CD8-positive, alpha-beta memory T cell (primary cell): ENCODE results near the gene SMIM17. TPM values are rescaled to one million over a fixed set of nuclear protein-coding genes. Genes with fewer than 3 reads are reported as not detected.

Source experiments
- CTCF ChIA-PET: fragments of 350-600 bp; sonication (Branson Sonifier 250); formaldehyde crosslinking; loops from one replicate; lab custom pipeline; 2021; ENCODE audit warnings: antibody characterized with exemption; lab: Charles Lee
- POLR2A ChIA-PET: fragments of 350-600 bp; sonication (Branson Sonifier 250); formaldehyde crosslinking; loops from one replicate; lab custom pipeline; 2021; ENCODE audit warnings: antibody characterized with exemption; lab: Charles Lee
- DNase-seq, 5 donors: peaks; one replicate each; pipeline versions ENCODE4 v3.0.0 to v3.0.0-alpha.2; 2020 to 2022; ENCODE audit warnings: mixed read lengths in 1 of 5
- H3K27ac ChIP-seq: one replicate; pipeline ENCODE4 v1.7.0; 2013; ENCODE audit warnings: low read depth, mild to moderate bottlenecking, low read length, moderate library complexity
- H3K27me3 ChIP-seq: 2 replicates; pipeline ENCODE4 v1.7.0; 2013; ENCODE audit warnings: low read length, mild to moderate bottlenecking; ENCODE audit not compliant: insufficient read depth, poor library complexity, severe bottlenecking
- H3K36me3 ChIP-seq: 2 replicates; pipeline ENCODE4 v1.7.0; 2013; ENCODE audit warnings: mild to moderate bottlenecking, low read length, moderate library complexity; ENCODE audit not compliant: insufficient read depth
- H3K4me1 ChIP-seq: 2 replicates; pipeline ENCODE4 v1.7.0; 2013; ENCODE audit warnings: mild to moderate bottlenecking, low read length, moderate library complexity; ENCODE audit not compliant: insufficient read depth
- H3K4me3 ChIP-seq: 2 replicates; pipeline ENCODE4 v1.7.0; 2013; ENCODE audit warnings: mild to moderate bottlenecking, low read length
- H3K9me3 ChIP-seq: 2 replicates; pipeline ENCODE4 v1.7.0; 2013; ENCODE audit warnings: mild to moderate bottlenecking, low read length
- H3K27ac Mint-ChIP-seq, 8 donors: one replicate each; pipeline ENCODE4 v1.8.0; 2020 to 2021; ENCODE audit warnings: mixed read lengths in 8 of 8, mild to moderate bottlenecking in 6 of 8, inconsistent platforms in 3 of 8, moderate library complexity in 3 of 8
- H3K27me3 Mint-ChIP-seq, 2 donors: one replicate each; pipeline ENCODE4 v1.8.0; 2020 to 2021; ENCODE audit warnings: mixed read lengths in 2 of 2, mild to moderate bottlenecking in 1 of 2, moderate library complexity in 1 of 2
- H3K36me3 Mint-ChIP-seq, 3 donors: one replicate each; pipeline ENCODE4 v1.8.0; 2020 to 2021; ENCODE audit warnings: mixed read lengths in 3 of 3, inconsistent platforms in 1 of 3, mild to moderate bottlenecking in 1 of 3
- H3K4me1 Mint-ChIP-seq, 3 donors: one replicate each; pipeline ENCODE4 v1.8.0; 2020 to 2021; ENCODE audit warnings: mixed read lengths in 3 of 3, inconsistent platforms in 1 of 3, mild to moderate bottlenecking in 1 of 3
- H3K4me3 Mint-ChIP-seq, 7 donors: one replicate each; pipeline ENCODE4 v1.8.0; 2020 to 2021; ENCODE audit warnings: mixed read lengths in 7 of 7, mild to moderate bottlenecking in 6 of 7, moderate library complexity in 4 of 7, inconsistent platforms in 2 of 7
- H3K9me3 Mint-ChIP-seq, 5 donors: one replicate each; pipeline ENCODE4 v1.8.0; 2020 to 2022; ENCODE audit warnings: mixed read lengths in 5 of 5, mild to moderate bottlenecking in 3 of 5, moderate library complexity in 2 of 5, inconsistent platforms in 1 of 5
- polyA plus RNA-seq: library from polyadenylated mRNA; unstranded; fragments of 300-500 nt; fragmentation: Illumina TruSeq; gene quantifications from one replicate; pipeline ENCODE4 v1.2.3, GENCODE V29; 2021
- total RNA-seq, 2 experiments: library from RNA; stranded (reverse); gene quantifications; one replicate each; pipeline ENCODE4 v1.2.3, GENCODE V29; 2021

Gene SMIM17
- total and polyA plus RNA-seq, 3 experiments from 2014 or later: not detected

DNA sequence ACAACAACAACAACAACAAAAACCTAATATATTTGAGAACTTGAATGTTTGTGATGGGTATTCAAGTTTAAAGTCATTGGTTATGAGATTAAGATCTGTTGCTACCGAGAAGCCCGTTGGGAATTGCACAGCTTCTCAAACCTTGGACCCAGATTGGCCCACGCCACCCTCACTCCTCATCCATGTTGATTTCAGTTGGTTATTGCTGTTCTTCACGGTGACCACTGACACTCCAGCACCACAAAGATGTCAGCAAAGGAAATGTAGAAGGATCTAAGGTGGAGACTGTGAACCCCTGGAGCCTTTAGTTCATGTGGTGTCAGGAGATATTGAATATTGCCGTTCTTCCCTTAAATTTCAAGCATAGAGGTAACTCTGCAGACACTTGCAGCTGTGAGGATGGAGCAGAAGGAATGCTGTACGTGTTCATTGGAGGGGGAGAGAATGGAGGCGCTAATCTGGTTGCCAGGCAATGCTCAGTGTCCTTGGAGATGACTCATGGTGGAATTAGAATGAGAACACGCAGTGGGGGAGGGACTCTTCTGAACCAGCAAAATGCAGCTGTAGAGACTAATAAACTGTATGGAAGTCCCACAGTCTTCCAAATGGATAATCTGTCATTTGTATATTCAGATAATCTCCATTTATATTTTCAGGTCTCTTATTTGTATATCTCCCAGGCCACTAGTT is 49.4 kb downstream of the SMIM17 start:
- Histone ChIP-seq H3K4me3 (no peak overlapping the region), H3K27me3 (no peaks in the 10 kb centered on the region), H3K27ac (no peak overlapping the region), H3K36me3 (no peaks in the 10 kb centered on the region), H3K9me3 (no peaks in the 10 kb centered on the region), H3K4me1 (no peaks in the 10 kb centered on the region)
- CTCF ChIA-PET: no interaction called here
- DNase-seq: no peak
- no peak overlapping the region for H3K27ac Mint-ChIP-seq
- no peaks in the 10 kb centered on the region for H3K27me3 Mint-ChIP-seq
- H3K4me1 Mint-ChIP-seq: no peaks in the 10 kb centered on the region
- H3K9me3 Mint-ChIP-seq: peaks cover 16 to 54% (median 34%) of the 10 kb centered on the region in 5 donors
- peaks cover 1 to 20% (median 2%) of the 10 kb centered on the region in 3 donors for H3K36me3 Mint-ChIP-seq
- no peak overlapping the region for H3K4me3 Mint-ChIP-seq
- POLR2A ChIA-PET: no interaction called here

DNA sequence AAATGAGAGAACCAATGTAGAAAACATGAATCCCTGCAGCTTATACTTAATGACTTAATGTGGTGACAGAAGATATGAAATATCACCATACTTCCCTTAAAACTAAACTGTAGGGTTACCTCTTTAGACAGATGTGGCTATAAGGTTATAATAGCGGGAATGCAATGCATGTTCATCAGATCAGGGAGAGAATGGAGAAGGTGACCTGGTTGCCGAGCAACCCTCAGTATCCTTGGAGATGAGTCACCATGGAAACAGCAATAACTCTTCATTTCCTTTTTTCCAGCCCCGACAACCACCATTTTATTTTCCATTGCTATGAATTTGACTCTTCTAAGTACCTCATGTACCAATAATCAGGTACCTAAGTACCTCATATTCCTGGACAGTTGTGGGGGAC is 56.6 kb downstream of the SMIM17 start:
- DNase-seq: no peak
- Mint-ChIP-seq H3K27me3 (no peaks in the 10 kb centered on the region), H3K36me3 (peaks cover 2 to 11% (median 2%) of the 10 kb centered on the region in 3 donors), H3K9me3 (peaks cover 26 to 59% (median 41%) of the 10 kb centered on the region in 5 donors), H3K27ac (no peak overlapping the region), H3K4me1 (no peaks in the 10 kb centered on the region), H3K4me3 (no peak overlapping the region)
- no peaks in the 10 kb centered on the region for H3K27me3 ChIP-seq
- no peak overlapping the region for H3K27ac ChIP-seq
- H3K36me3 ChIP-seq: no peaks in the 10 kb centered on the region
- ChIA-PET CTCF (no interaction called here), POLR2A (no interaction called here)
- no peak overlapping the region for H3K4me3 ChIP-seq
- no peaks in the 10 kb centered on the region for H3K4me1 ChIP-seq
- H3K9me3 ChIP-seq: peaks cover 3% of the 10 kb centered on the region

- H3K4me3 ChIP-seq: no peak overlapping the region
- Mint-ChIP-seq H3K4me1 (no peaks in the 10 kb centered on the region), H3K9me3 (peaks cover 24 to 66% (median 46%) of the 10 kb centered on the region in 5 donors), H3K36me3 (peaks cover 2 to 11% (median 2%) of the 10 kb centered on the region in 3 donors), H3K27me3 (no peaks in the 10 kb centered on the region), H3K27ac (no peak overlapping the region), H3K4me3 (no peak overlapping the region)
- H3K27me3 ChIP-seq: no peaks in the 10 kb centered on the region
- no peaks in the 10 kb centered on the region for H3K36me3 ChIP-seq
- no peak overlapping the region for H3K27ac ChIP-seq
- CTCF ChIA-PET: no interaction called here
- POLR2A ChIA-PET: no interaction called here
- H3K9me3 ChIP-seq: peaks cover 3% of the 10 kb centered on the region
- DNase-seq: no peak
- H3K4me1 ChIP-seq: no peaks in the 10 kb centered on the region
Observed at GRCh38 chr19:56701895-56702294, 58.9 kb downstream of the SMIM17 start.

- no peak overlapping the region for H3K27ac ChIP-seq
- H3K36me3 ChIP-seq: no peaks in the 10 kb centered on the region
- H3K27me3 Mint-ChIP-seq: peaks cover 0 to 1% of the 10 kb centered on the region in 2 donors
- H3K9me3 Mint-ChIP-seq: peaks cover 23 to 58% (median 40%) of the 10 kb centered on the region in 5 donors
- ChIA-PET CTCF (no interaction called here), POLR2A (no interaction called here)
- H3K4me1 Mint-ChIP-seq: no peaks in the 10 kb centered on the region
- H3K27me3 ChIP-seq: no peaks in the 10 kb centered on the region
- H3K4me1 ChIP-seq: no peaks in the 10 kb centered on the region
- H3K4me3 ChIP-seq: no peak overlapping the region
- no peak for DNase-seq
- H3K27ac Mint-ChIP-seq: no peak overlapping the region
- H3K4me3 Mint-ChIP-seq: no peak overlapping the region
- no peaks in the 10 kb centered on the region for H3K9me3 ChIP-seq
- H3K36me3 Mint-ChIP-seq: peaks cover under 1 to 9% (median 2%) of the 10 kb centered on the region in 3 donors
Observed at GRCh38 chr19:56705939-56706338, 63.0 kb downstream of the SMIM17 start.

Other genes with a start within 250 kb of the SMIM17 start
- gene ZNF582, start 249.6 kb upstream of the SMIM17 start, total RNA-seq: 1 to 10 TPM; 2.1 to 2.6 TPM
- gene ZNF582, start 249.6 kb upstream of the SMIM17 start, polyA plus RNA-seq: 9.0 TPM
- gene ZNF583, start 238.8 kb upstream of the SMIM17 start, total RNA-seq: 1 to 10 TPM; 5.3 to 5.9 TPM
- gene ZNF583, start 238.8 kb upstream of the SMIM17 start, polyA plus RNA-seq: 14.1 TPM
- gene ZNF667, start 165.8 kb upstream of the SMIM17 start, total RNA-seq: under 1 TPM; 0.35 to 0.74 TPM
- 0.54 TPM for gene ZNF667, start 165.8 kb upstream of the SMIM17 start, polyA plus RNA-seq
- 1 to 10 TPM in 1 of 2 experiments, under 1 TPM in 1; 0.95 to 1.1 TPM for gene ZNF471, start 135.3 kb upstream of the SMIM17 start, total RNA-seq
- 0.09 TPM for gene ZNF471, start 135.3 kb upstream of the SMIM17 start, polyA plus RNA-seq
- gene ZFP28, start 104.2 kb upstream of the SMIM17 start, total RNA-seq: 1 to 10 TPM; 3.1 to 3.4 TPM
- 2.7 TPM for gene ZFP28, start 104.2 kb upstream of the SMIM17 start, polyA plus RNA-seq
- gene ZNF470, start 75.7 kb upstream of the SMIM17 start, total RNA-seq: 1 to 10 TPM; 2.5 to 3.5 TPM
- 2.1 TPM for gene ZNF470, start 75.7 kb upstream of the SMIM17 start, polyA plus RNA-seq
- gene ZNF71, start 47.9 kb upstream of the SMIM17 start, total RNA-seq: 1 to 10 TPM; 8.2 to 8.4 TPM
- 11.8 TPM for gene ZNF71, start 47.9 kb upstream of the SMIM17 start, polyA plus RNA-seq
- 1 to 10 TPM; 4.1 to 4.7 TPM for gene ZNF835, start 28.6 kb downstream of the SMIM17 start, total RNA-seq
- gene ZNF835, start 28.6 kb downstream of the SMIM17 start, polyA plus RNA-seq: 1.3 TPM
- not detected for gene PEG3, start 197.6 kb downstream of the SMIM17 start, total RNA-seq
- not detected for gene PEG3, start 197.6 kb downstream of the SMIM17 start, polyA plus RNA-seq
- gene ZIM2, start 197.6 kb downstream of the SMIM17 start, total RNA-seq: not detected
- gene ZIM2, start 197.6 kb downstream of the SMIM17 start, polyA plus RNA-seq: not detected